Panc1 (cell line): Measurements from ENCODE around the gene METTL24.

Experiments used
- POLR2AphosphoS5 ChIP-seq: IDR thresholded peaks from 2 replicates; pipeline ENCODE4 v1.6.1; 2012; ENCODE audit warnings: mild to moderate bottlenecking, low read depth, low read length, moderate library complexity
- SIN3A ChIP-seq: IDR thresholded peaks from 2 replicates; pipeline ENCODE4 v1.6.1; 2012; ENCODE audit warnings: low read depth, mild to moderate bottlenecking, low read length, moderate library complexity, borderline replicate concordance; ENCODE audit not compliant: insufficient read depth
- TCF7L2 ChIP-seq: IDR thresholded peaks from 2 replicates; pipeline ENCODE4 v1.6.1; 2011; ENCODE audit warnings: mild to moderate bottlenecking, low read depth, low read length, inconsistent platforms
- TF ChIP-seq, protein P1 (sequence below): fragments of 450-650 bp; IDR thresholded peaks from 2 replicates; pipeline ENCODE4 v1.5.1; 2017; ENCODE audit warnings: mild to moderate bottlenecking

DNA sequence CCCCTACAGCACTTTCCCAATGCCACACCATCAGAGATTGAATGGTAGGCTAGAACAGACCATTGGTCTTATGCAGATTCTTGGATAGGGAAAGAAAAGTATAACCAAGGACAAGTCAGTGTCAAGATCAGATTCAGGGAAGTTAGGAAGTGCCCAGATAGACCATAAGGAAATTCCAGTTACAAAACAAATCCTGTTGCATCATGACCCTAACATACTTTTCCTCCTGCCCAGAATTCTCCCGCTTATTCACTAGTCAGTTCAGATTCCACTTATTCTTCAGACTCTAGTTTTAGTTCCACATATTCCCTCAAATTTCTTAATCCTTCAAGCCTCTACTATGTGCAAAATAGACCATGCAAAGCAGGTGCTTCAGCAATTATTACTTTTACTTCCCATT lies 20.7 kb downstream of the METTL24 start:
- TF ChIP-seq, protein P1, sequence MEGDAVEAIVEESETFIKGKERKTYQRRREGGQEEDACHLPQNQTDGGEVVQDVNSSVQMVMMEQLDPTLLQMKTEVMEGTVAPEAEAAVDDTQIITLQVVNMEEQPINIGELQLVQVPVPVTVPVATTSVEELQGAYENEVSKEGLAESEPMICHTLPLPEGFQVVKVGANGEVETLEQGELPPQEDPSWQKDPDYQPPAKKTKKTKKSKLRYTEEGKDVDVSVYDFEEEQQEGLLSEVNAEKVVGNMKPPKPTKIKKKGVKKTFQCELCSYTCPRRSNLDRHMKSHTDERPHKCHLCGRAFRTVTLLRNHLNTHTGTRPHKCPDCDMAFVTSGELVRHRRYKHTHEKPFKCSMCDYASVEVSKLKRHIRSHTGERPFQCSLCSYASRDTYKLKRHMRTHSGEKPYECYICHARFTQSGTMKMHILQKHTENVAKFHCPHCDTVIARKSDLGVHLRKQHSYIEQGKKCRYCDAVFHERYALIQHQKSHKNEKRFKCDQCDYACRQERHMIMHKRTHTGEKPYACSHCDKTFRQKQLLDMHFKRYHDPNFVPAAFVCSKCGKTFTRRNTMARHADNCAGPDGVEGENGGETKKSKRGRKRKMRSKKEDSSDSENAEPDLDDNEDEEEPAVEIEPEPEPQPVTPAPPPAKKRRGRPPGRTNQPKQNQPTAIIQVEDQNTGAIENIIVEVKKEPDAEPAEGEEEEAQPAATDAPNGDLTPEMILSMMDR, result no peak
- no peak for TF ChIP-seq POLR2AphosphoS5
- no peak for TF ChIP-seq SIN3A
- TF ChIP-seq TCF7L2, result no peak
